DOHH2 (cell line): ENCODE measurements around the gene DSTN.

ENCODE experiments used
- H3F3A ChIP-seq: fragments of 200-600 bp; sonication (generic), shearing (Covaris generic); 2 replicates; pipeline ENCODE4 v1.6.0; 2016; ENCODE audit warnings: antibody characterized with exemption, mild to moderate bottlenecking; ENCODE audit not compliant: control insufficient read depth, insufficient read depth
- H3K27ac ChIP-seq: fragments of 200-600 bp; sonication (generic); 2 replicates; pipeline ENCODE4 v1.5.1; 2014; ENCODE audit warnings: low read depth, mild to moderate bottlenecking, low read length, moderate library complexity
- H3K27me3 ChIP-seq: fragments of 200-600 bp; sonication (generic); 2 replicates; pipeline ENCODE4 v1.6.1; 2014; ENCODE audit warnings: mild to moderate bottlenecking, low read length, mixed read lengths; ENCODE audit not compliant: control insufficient read depth
- H3K36me3 ChIP-seq: fragments of 200-600 bp; sonication (generic); 2 replicates; pipeline ENCODE4 v1.6.1; 2014; ENCODE audit warnings: mild to moderate bottlenecking, low read length, moderate library complexity, mixed read lengths; ENCODE audit not compliant: control insufficient read depth
- H3K4me1 ChIP-seq: fragments of 200-600 bp; sonication (generic); 2 replicates; pipeline ENCODE4 v1.6.1; 2014; ENCODE audit warnings: mild to moderate bottlenecking, low read length, mixed read lengths; ENCODE audit not compliant: control insufficient read depth
- H3K4me2 ChIP-seq: fragments of 200-600 bp; sonication (generic); 2 replicates; pipeline ENCODE4 v1.6.0; 2014; ENCODE audit warnings: mild to moderate bottlenecking, low read length, moderate library complexity
- H3K4me3 ChIP-seq: fragments of 200-600 bp; sonication (generic); 2 replicates; pipeline ENCODE4 v1.5.1; 2014; ENCODE audit warnings: mild to moderate bottlenecking, low read length, mixed read lengths
- H3K79me2 ChIP-seq: fragments of 200-600 bp; sonication (generic); 2 replicates; pipeline ENCODE4 v1.6.1; 2014; ENCODE audit warnings: mild to moderate bottlenecking, low read length, mixed read lengths; ENCODE audit not compliant: control insufficient read depth
- H3K9me2 ChIP-seq: fragments of 200-600 bp; sonication (generic); replicated peaks from 2 replicates; pipeline ENCODE4 v1.6.1; 2014; ENCODE audit warnings: mild to moderate bottlenecking, low read length, mixed read lengths; ENCODE audit not compliant: control insufficient read depth
- H3K9me3 ChIP-seq: fragments of 200-600 bp; sonication (generic); 2 replicates; pipeline ENCODE4 v1.6.1; 2014; ENCODE audit warnings: antibody characterized with exemption, low read length, mixed read lengths; ENCODE audit not compliant: control insufficient read depth, insufficient read depth
- H4K20me1 ChIP-seq: fragments of 200-600 bp; sonication (generic); 2 replicates; pipeline ENCODE4 v1.6.0; 2014; ENCODE audit warnings: low read depth, mild to moderate bottlenecking, antibody characterized with exemption, low read length, moderate library complexity; ENCODE audit not compliant: control insufficient read depth, insufficient read depth
- EZH2phosphoT487 ChIP-seq: fragments of 200-600 bp; sonication (generic); IDR thresholded peaks from 2 replicates; pipeline ENCODE4 v1.6.1; 2017; ENCODE audit warnings: borderline replicate concordance, mild to moderate bottlenecking, antibody characterized with exemption, low read length, moderate library complexity, mixed read lengths
- TF ChIP-seq, protein P1 (sequence below): fragments of 200-600 bp; sonication (generic); IDR thresholded peaks from one replicate; pipeline ENCODE4 v1.5.1; 2014; ENCODE audit warnings: antibody characterized with exemption, mild to moderate bottlenecking, low read depth, low read length; ENCODE audit not compliant: poor library complexity, severe bottlenecking

The DSTN gene

GRCh38 chr20:17609811-17610377, 40.0 kb downstream of the DSTN start:
- Histone ChIP-seq H3K9me3 (no peaks in the 10 kb centered on the region), H3K9me2 (no peaks in the 10 kb centered on the region), H3K79me2 (no peaks in the 10 kb centered on the region), H3K36me3 (no peaks in the 10 kb centered on the region; the same call in 1 of the 2 replicates), H3K4me2 (no peak overlapping the region), H3K4me3 (no peak overlapping the region), H4K20me1 (no peaks in the 10 kb centered on the region), H3K27ac (no peak overlapping the region), H3K27me3 (no peaks in the 10 kb centered on the region), H3K4me1 (no peaks in the 10 kb centered on the region), H3F3A (no peaks in the 10 kb centered on the region)
- no peak for TF ChIP-seq EZH2phosphoT487
- TF ChIP-seq, protein P1, sequence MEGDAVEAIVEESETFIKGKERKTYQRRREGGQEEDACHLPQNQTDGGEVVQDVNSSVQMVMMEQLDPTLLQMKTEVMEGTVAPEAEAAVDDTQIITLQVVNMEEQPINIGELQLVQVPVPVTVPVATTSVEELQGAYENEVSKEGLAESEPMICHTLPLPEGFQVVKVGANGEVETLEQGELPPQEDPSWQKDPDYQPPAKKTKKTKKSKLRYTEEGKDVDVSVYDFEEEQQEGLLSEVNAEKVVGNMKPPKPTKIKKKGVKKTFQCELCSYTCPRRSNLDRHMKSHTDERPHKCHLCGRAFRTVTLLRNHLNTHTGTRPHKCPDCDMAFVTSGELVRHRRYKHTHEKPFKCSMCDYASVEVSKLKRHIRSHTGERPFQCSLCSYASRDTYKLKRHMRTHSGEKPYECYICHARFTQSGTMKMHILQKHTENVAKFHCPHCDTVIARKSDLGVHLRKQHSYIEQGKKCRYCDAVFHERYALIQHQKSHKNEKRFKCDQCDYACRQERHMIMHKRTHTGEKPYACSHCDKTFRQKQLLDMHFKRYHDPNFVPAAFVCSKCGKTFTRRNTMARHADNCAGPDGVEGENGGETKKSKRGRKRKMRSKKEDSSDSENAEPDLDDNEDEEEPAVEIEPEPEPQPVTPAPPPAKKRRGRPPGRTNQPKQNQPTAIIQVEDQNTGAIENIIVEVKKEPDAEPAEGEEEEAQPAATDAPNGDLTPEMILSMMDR = no peak

- Histone ChIP-seq H3K9me2 (no peaks in the 10 kb centered on the region), H3K4me1 (no peaks in the 10 kb centered on the region), H4K20me1 (no peaks in the 10 kb centered on the region), H3K9me3 (no peaks in the 10 kb centered on the region), H3K4me2 (no peak overlapping the region), H3K27ac (no peak overlapping the region), H3K36me3 (no peaks in the 10 kb centered on the region), H3K4me3 (no peak overlapping the region), H3K27me3 (no peaks in the 10 kb centered on the region), H3F3A (no peaks in the 10 kb centered on the region), H3K79me2 (no peaks in the 10 kb centered on the region)
- no peak for TF ChIP-seq EZH2phosphoT487
- TF ChIP-seq, protein P1 = no peak
Measured at GRCh38 chr20:17610566-17611289, 40.9 kb downstream of the DSTN start.

DNA sequence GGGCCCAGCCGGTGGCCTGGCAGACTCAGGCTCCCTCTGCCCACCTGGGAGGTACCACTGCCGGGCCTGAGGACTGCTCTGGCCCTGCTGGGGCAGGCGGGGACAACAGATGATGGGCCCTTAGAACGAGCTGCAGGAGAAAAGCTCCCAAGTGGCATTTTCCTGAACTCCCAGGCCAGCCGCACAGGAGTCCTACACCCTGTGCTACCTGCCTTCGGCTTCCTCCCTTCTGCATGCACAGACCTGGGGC, 41.3 kb downstream of the DSTN start:
- H4K20me1 ChIP-seq = no peaks in the 10 kb centered on the region
- H3K27ac ChIP-seq = no peak overlapping the region
- H3K9me3 ChIP-seq = no peaks in the 10 kb centered on the region
- H3K4me2 ChIP-seq = no peak overlapping the region
- no peaks in the 10 kb centered on the region for H3K79me2 ChIP-seq
- H3K4me1 ChIP-seq = no peaks in the 10 kb centered on the region
- H3F3A ChIP-seq = no peaks in the 10 kb centered on the region
- H3K9me2 ChIP-seq = no peaks in the 10 kb centered on the region
- H3K36me3 ChIP-seq = no peaks in the 10 kb centered on the region
- no peaks in the 10 kb centered on the region for H3K27me3 ChIP-seq
- no peak overlapping the region for H3K4me3 ChIP-seq
- TF ChIP-seq EZH2phosphoT487 = no peak
- TF ChIP-seq, protein P1 = no peak
